Measurements from ENCODE around the gene MICA.

DNA sequence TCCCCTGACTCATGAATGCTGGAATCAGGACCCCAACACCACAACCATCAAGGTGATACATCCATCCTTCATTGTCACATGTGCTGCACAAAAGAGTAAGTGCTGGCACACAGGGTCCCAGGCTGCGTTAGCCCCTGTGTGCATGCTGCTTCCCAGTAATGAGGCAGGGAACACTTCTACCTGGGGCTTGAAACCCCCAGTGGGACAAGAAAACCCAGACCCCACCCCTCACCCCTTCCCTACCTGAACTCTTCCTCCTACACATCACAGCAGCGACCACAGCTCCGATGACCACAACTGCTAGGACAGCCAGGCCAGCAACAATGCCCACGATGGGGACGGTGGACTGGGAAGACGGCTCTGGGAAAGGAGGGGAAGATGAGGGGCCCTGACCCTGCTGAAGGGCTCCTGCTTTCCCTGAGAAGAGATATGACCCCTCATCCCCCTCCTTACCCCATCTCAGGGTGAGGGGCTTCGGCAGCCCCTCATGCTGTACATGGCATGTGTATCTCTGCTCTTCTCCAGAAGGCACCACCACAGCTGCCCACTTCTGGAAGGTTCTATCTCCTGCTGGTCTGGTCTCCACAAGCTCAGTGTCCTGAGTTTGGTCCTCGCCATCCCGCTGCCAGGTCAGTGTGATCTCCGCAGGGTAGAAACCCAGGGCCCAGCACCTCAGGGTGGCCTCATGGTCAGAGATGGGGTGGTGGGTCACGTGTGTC, 48.4 kb upstream of the MICA start:
- TF ChIP-seq EZH2 (optimal IDR thresholded peaks at IDR 0.05; ENCODE audit: low read depth, low read length) = no peak
- no peak for TF ChIP-seq CTCF (IDR thresholded peaks at IDR 0.05; ENCODE audit: low read length)
- TF ChIP-seq EZH2phosphoT487 (IDR thresholded peaks at IDR 0.05; ENCODE audit: low read length) = no peak
